ENCODE measurements around the gene GAGE13.
A peak's percentile ranks its signal among the peaks of the same experiment; 100 is the strongest.
"Not testable (repeated sequence)": the region's sequence is repeated elsewhere in the genome, so short reads cannot be mapped to it uniquely, and the experiment has no call there.

GAGE13 gene, protein sequence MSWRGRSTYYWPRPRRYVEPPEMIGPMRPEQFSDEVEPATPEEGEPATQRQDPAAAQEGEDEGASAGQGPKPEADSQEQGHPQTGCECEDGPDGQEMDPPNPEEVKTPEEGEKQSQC

DNA sequence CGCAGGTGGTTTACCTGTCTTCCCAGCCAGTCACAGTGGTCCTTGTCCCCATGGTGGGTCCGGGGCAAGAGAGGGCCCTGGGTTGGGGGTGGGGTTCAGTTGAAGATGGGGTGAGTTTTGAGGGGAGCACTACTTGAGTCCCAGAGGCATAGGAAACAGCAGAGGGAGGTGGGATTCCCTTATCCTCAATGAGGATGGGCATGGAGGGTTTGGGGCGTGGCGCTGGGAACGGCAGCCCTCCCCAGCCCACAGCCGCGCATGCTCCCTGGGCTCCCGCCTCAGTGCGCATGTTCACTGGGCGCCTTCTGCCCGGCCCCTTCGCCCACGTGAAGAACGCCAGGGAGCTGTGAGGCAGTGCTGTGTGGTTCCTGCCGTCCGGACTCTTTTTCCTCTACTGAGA lies at the start of gene GAGE13:
TSS of gene GAGE13 (plus strand) at position 301 of the 400 bp plus-strand sequence. CDS start 1,156 bp downstream, outside the sequence.
- not testable (repeated sequence) for DNase-seq

DNA sequence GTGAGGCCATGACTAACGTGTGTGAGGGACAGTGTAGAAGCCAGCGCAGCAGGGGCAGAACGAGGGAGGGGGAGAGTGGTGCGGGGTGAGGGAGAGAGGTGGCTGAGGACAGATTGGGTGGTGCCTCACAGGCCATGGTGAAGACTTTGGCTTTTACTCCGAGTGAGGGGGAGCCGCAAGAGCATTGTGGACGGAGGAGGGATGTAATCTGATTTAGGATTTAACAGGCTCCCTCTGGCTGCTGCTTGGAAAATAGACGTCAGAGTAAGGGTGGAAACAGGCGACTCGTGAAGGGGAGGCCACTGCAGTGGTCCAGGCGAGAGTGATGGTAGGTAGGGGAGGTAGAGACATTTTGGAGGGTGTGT lies 48.8 kb upstream of the GAGE13 start:
- DNase-seq, result peak; percentile 24

DNA sequence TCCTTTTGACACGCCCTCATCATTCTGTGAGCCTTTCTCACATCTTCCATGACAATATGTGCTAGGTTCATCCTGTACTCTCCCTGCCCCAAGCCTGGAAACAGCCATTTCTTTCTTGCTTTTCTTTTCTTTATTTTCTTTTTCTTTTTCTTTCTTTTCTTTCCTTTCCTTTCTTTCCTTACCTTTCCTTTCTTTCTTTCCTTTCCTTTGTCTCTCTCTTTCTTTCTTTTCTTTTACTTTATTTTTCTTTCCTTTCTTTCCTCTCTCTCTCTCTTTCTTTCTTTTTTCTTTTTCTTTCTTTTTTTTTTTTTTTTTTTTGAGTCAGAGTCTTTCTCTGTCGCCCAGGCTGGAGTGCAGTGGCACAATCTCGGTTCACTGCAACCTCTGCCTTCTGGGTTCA lies 47.2 kb upstream of the GAGE13 start:
- DNase-seq, result no peak

DNA sequence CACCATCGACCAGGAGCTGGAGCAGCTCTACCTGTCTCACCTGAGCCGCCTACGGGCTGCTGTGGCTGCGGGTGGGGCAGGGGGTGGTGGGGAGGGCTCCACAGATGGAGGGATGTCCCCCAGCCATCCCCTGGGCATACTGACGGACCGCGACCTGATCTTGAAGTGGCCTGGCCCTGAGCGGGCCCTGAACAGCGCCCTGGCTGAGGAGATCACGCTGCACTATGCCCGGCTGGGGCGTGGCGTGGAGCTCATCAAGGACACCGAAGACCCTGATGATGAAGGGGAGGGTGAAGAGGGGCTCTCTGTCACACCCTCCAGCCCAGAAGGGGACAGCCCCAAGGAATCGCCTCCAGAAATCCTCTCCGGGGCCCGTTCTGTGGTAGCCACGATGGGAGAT lies 45.2 kb upstream of the GAGE13 start:
- no peak for DNase-seq

DNA sequence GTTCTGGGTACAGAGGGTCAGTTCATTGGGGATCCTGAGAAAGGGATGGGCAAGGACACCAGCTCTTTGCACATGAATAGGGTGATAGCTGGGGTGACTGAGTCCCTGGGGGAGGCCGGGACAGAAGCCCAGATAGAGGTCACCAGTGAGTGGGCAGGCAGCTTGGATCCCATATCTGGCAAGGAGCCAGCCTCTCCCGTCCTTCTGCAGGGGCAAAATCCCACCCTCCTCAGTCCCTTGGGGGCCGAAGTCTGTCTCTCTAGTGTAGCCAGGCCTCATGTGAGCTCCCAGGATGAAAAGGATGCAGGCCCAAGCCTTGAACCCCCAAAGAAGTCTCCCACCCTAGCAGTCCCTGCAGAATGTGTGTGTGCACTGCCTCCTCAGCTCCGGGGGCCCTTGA lies 44.8 kb upstream of the GAGE13 start:
- no peak for DNase-seq

DNA sequence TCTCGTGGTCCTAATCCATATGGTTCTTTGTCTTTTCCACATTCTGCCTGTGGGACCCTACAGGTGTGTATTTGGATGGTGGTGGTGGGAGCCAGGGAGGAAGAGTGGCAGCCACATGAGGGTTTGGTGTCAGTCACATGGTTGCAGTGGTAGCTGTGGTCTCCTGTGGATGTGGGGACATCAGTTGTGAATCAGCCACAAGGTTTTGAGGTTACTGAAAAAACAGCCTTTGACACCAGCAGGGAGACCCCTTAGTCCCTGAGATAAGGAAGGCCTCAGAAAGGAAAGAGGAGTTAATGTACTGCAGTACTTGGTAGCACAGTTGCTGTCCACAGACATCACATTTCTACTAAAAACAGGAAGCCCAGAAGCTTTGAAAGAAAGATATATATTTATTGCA lies 43.7 kb upstream of the GAGE13 start:
- no peak for DNase-seq

DNA sequence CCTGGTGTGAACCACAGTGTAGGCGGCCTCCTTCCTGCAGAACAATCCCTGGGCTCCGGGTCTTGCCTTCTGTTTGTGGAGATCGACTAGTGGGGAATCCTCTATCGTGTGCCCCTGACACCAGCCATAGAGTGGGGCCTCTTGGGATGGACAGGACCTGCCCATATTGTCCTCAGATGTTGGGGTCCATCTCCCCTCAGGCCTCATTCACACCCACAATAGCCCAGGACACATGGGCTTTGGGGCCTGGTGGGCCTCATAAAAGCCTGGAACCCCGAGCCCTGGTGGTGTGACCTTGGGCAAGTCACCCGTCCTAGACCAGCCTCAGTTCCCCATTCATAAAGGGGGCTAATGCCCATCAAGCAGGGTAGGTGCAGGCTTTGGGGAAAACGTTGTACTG lies 41.2 kb upstream of the GAGE13 start:
- no peak for DNase-seq

DNA sequence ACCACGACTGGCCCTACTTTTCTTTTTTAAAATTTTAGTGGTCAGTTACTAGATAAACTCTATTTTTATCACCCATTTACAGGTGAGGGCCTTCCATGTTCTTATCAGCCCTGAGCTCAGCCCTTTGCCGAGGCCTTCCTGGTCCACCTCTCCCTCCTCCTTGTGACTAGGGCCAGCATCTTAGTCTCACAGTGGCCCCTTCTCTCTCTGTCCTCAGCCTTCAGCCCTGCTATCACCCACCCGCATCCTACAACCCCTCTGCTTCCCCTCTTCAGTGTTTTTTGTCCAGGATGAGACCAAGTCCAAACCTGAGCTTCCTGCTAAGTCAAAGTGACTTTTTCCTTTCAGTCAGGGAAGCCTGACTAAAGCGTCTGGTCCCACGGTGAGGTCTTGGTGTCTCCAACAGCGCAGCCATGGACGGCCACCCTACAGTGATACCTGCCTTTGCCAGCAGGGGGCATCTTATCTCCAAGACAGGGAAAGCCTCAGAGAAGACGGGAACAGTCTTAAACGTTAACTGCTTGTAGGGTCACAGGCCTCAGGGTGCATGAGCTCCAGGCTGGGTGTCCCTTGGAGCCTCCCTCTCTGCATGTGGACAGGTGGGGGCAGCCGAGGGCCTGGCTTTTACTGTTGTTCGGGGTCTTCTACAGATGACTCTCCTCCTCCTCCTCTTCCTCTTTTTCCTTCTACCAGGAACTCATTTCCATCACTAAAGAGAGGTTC lies 39.6 kb upstream of the GAGE13 start:
- peak; percentile 20 for DNase-seq

DNA sequence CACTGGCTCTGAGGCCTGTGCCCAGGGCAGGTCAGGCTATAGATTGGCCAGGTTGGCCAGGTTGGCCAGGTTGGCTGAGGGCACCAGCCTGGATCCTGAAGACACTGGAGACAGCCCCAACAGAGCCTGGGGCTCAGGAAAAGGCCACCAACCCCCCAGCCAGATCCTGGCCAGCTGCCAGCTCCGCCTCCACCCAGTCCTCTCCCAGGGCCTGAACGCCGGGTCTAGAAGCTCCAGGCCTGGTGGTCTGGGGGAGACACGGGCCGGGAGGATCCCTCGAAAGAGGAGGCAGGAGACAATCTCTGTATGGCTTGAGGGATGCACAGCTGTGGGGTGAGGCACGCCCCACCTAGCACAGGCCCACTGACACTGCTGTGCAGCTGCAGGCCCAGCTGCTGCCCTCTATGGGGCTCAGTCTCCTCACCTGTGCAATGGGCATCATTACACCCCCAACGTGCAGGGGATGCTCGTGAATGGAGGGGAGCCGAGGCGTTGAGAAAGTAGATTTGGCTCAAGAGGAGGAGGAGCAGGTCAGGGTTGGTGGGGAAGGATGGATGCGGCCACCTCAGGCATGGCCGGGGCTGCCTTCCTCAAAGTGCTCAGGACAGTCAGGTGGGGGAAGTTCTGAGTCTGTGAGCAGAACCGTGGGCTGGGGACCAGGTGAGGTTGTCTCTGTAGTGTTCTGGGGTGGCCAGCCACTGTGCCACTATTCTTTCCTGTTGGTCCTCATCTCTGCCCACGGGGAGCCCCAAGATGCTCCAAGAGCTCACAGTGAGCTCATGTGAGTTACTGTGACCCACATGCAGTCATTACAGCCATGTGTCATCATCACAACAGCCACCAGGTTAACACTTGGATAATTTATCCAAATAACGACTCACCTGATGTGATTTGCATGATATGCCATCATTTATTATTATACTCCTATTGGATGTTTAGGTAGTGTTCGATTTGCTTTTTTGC lies 38.7 kb upstream of the GAGE13 start:
- DNase-seq, result no peak

DNA sequence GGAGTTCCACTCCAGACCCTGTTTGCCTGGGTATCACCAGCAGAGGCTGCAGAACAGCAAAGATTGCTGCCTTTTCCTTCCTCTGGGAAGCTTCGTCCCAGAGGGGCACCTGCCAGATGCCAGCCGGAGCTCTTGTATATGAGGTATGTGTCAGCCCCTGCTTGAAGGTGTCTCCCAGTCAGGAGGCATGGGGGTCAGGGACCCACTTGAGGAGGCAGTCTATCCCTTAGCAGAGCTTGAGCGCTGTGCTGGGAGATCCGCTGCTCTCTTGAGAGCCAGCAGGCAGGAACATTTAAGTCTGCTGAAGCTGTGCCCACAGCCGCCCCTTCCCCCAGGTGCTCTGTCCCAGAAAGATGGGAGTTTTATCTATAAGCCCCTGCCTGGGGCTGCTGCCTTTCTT lies 32.1 kb upstream of the GAGE13 start:
- DNase-seq, result not testable (repeated sequence)

DNA sequence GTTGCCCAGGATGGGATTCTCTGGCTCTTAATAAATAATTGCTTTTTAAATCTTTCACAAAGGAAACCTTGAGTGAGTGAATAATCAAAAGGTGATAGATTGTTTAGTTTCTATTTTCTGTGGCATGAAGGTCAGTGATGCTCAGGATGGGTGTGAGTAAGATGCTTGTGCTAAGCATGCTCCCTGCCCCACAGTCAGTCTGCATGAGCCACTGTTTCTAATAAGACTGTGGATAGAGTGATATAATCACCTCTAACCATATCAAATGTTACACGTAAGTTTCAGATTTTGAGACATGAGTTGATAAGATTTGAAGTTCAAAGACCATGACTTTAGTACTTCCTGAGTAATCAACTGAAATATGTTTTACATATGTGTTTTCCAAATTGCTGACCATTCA lies 30.7 kb upstream of the GAGE13 start:
- no peak for DNase-seq

DNA sequence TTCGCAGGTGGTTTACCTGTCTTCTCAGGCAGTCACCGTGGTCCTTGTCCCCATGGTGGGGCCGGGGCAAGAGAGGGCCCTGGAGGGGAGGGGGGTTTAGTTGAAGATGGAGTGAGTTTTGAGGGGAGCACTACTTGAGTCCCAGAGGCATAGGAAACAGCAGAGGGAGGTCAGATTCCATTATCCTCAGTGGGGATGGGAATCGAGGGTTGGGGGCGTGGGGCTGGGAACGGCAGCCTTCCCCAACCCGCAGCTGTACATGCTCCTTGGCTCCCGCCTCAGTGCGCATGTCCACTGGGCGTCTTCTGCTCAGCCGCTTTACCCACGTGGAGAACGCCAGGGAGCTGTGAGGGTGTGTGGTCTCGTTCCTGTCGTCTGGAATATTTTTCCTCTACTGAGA lies 28.0 kb upstream of the GAGE13 start, which contains the start of gene GAGE10:
TSS of gene GAGE10 (plus strand) at position 301 of the 400 bp plus-strand sequence. CDS start 1,214 bp downstream, outside the sequence.
- DNase-seq, result no peak

DNA sequence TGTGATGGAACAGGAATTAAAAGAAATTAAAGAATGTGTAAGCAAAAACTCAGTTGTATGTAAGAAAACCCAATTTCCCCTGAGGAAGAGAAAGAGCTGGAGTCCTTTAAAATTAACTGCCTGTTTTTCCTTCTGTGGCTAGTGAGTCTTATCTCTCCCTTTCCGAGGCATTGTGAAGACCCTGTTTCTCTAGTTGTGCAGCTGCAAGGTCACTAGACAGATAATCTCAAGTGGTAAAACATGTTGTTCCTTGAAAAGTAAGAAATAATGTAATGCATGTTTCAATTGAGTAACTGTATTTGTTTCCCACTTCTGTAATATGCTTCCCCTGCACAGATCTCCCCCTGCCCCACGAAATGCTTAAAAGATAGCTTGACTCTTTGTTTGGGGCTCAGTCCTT lies 23.6 kb upstream of the GAGE13 start:
- DNase-seq, result not testable (repeated sequence)

DNA sequence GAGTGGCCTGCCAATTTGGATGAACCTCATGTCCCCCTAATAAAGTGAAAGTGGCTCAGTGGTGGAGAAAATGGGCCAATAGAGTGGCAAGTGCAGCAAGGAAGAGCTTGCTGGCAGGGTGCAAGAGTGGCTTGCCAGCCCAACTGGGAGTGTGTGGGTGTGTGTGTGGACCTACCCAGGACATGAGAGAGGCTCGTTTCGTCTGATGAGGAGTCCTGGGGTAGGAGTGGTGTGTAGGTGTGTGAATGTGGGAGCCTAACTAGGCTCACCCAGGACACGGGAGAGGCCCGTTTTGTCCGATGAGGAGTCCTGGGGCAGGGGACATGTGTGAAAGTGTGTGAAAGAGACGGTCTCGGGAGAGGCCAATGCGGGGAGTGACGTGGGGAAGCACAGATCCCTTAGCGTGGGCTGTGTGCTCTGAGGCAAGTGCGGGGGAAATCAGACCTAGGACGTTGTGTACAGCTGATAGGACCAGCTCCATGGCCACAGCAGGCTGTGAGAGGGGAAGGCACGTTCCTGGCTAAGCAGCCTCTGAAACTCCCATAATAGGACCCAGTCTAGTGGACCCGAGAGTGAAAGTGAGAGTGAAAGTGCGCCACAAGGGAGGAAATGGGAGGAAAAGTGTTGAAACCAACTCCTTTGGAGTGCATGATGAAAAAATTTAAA lies 22.6 kb upstream of the GAGE13 start:
- DNase-seq, result peak; percentile 8

DNA sequence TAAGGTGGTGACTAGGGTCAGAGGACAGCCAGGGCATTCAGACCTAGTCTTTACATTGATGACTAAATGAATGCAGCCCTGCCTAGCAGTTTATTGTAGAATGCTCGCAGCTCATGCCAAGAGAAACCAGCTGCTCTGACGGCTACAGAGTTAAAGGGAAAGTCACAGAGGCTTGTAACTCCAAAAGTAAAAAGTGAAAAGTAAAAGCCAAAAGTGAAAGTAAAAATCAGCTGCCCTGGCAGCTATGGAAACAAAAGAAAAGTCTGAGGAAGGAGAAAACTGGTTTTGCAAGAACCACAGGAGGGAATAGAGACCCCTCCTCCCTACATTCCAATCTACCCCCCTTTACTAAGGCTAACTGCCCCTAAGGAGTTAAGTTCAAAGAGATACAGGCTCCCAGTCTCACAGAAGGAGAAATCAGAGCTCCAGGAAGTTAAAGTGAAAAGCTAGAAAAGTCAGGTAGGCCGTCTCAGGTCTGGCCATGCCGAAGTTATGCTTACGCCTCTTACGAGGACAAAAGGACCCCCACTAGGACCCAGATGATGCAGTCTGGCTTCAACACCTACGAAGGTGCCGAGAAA lies 21.9 kb upstream of the GAGE13 start:
- peak; percentile 11 for DNase-seq

DNA sequence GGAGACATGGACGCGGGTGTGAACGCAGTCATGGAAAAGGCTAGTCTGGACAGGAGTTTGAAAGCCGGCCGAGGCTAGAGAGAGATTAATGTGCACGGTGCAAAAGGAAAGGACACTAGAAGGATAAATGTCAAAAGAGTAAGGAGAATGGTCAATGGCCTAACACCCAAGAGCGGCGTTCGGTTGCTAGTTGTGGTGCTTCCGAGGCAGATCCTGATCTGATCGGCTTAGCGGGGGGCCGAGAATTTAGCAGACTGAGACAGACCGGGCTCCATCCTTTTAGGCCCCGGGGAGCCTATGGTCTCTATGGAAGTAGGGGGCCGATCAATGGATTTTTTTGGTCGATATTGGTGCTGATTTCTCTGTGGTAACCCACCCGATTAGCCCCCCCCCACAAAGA lies 21.0 kb upstream of the GAGE13 start:
- DNase-seq, result no peak

DNA sequence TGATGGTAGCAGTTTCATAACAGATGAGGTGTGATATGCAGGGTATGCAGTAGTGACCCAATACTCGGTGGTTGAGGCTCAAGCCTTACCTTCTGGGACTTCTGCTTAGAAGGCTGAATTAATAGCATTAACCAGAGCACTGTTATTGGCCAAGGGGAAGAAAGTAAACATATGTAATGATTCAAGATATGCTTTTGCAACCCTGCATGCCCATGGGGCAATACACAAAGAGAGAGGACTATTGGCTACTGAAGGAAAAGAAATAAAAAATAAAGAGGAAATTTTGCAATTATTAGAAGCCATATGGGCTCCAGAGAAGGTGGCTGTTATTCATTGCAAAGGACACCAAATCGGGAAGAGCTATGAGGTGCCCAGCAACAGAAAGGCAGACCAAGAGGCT lies 19.2 kb upstream of the GAGE13 start:
- DNase-seq, result no peak

DNA sequence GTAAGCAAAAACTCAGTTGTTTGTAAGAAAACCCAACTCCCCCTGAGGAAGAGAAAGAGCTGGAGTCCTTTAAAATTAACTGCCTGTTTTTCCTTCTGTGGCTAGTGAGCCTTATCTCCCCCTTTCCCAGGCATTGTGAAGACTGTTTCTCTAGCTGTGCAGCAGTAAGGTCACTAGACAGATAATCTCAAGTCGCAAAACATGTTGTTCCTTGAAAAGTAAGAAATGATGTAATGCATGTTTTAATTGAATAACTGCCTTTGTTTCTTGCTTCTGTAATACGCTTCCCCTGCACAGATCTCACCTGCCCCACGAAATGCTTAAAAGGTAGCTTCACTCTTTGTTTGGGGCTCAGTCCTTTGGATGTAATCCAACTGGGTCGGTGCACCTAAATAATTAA lies 15.3 kb upstream of the GAGE13 start:
- no peak for DNase-seq

DNA sequence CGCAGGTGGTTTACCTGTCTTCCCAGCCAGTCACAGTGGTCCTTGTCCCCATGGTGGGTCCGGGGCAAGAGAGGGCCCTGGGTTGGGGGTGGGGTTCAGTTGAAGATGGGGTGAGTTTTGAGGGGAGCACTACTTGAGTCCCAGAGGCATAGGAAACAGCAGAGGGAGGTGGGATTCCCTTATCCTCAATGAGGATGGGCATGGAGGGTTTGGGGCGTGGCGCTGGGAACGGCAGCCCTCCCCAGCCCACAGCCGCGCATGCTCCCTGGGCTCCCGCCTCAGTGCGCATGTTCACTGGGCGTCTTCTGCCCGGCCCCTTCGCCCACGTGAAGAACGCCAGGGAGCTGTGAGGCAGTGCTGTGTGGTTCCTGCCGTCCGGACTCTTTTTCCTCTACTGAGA lies 9.6 kb upstream of the GAGE13 start, which contains the start of gene GAGE12J:
TSS of gene GAGE12J (plus strand) at position 301 of the 400 bp plus-strand sequence. CDS start 1,157 bp downstream, outside the sequence.
- not testable (repeated sequence) for DNase-seq

DNA sequence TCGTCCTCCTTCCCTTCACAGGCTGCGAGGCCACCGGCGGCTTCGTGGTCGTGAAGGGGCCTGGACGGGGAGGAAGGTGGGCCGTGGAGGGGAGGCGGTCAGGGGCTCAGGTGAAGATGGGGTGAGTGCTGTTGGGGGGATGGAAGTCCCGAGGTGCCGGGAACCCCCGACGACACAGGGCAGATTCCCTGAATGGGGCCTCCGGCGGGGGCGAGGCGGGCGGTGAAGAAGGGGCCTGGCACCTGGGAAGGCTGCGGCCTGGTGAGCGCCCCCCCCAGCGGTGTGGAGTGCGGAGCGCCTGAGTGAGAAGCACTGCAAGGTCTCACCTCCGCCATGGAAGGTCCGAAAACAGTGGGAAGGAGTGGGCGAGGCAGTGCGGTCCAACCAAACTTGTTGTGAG lies 9.1 kb upstream of the GAGE13 start:
- DNase-seq, result not testable (repeated sequence)

DNA sequence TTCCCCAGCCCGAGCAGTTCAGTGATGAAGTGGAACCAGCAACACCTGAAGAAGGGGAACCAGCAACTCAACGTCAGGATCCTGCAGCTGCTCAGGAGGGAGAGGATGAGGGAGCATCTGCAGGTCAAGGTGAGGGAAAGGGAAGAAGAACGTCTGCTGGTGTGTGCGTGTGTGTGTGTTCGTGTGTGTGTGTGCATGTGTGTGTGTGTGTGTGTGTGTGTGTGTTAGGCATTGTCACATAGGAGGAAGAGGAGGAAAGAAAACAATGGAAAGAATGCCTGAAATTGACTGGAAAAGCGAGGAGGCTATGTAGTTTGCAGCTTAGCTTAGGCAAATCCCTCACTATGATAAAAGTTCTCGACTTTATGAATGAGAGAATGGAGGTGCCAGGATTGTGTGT lies 7.6 kb upstream of the GAGE13 start:
- DNase-seq, result not testable (repeated sequence)

DNA sequence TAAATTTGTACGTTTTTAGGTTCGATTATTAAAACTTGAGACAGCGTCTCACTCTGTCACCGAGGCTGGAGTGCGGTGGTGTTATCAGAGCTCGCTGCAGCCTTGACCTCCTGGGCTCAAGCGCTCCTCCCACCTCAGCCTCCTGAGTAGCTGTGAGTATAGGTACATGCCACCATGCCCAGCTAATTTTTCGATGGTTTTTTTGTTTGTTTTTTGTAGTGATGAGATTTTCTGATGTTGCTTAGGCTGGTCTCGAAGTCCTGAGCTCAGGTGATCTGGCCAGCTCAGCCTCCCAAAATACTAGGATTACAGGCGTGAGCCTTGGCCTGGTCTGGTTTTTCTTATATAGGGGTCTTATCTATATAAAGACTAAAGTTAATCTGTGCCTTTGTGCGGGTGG lies 961 bp upstream of the GAGE13 start:
- DNase-seq, result not testable (repeated sequence)

DNA sequence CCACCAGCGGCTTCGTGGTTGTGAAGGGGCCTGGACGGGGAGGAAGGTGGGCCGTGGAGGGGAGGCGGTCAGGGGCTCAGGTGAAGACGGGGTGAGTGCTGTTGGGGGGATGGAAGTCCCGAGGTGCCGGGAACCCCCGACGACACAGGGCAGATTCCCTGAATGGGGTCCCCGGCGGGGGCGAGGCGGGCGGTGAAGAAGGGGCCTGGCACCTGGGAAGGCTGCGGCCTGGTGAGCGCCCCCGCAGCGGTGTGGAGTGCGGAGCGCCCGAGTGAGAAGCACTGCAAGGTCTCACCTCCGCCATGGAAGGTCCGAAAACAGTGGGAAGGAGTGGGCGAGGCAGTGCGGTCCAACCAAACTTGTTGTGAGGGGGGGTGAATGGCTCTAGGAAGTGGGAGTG lies 459 bp downstream of the GAGE13 start:
- not testable (repeated sequence) for DNase-seq
